CD4-positive, CD25-positive, alpha-beta regulatory T cell (primary cell): ENCODE data around the gene NT5C3B. TPM values are rescaled to one million over a fixed set of nuclear protein-coding genes. Genes with fewer than 3 reads are reported as not detected.
A peak's percentile ranks its signal among the peaks of the same experiment; 100 is the strongest.
"Not testable (repeated sequence)": the region's sequence is repeated elsewhere in the genome, so short reads cannot be mapped to it uniquely, and the experiment has no call there.

Source experiments
- ATAC-seq, 2 donors: fragments of 150-1000 bp; cut with Tn5 transposase; one replicate each; pipeline ENCODE4 v1.10.0; 2021; ENCODE audit warnings: low read depth in 2 of 2, moderate number of reproducible peaks in 2 of 2, moderate library complexity in 1 of 2
- DNase-seq, 3 donors: peaks; one replicate each; pipeline versions ENCODE4 v3.0.0 to v3.0.0-alpha.2; 2012 to 2022; ENCODE audit warnings: mixed read lengths in 1 of 3
- H3K27ac ChIP-seq: one replicate; pipeline ENCODE4 v1.7.0; 2013; ENCODE audit warnings: mild to moderate bottlenecking, low read length; ENCODE audit not compliant: insufficient read depth, poor library complexity, severe bottlenecking
- H3K27me3 ChIP-seq: one replicate; pipeline ENCODE4 v1.7.0; 2013; ENCODE audit warnings: low read length; ENCODE audit not compliant: control insufficient read depth, insufficient read depth
- H3K36me3 ChIP-seq: one replicate; pipeline ENCODE4 v1.7.0; 2013; ENCODE audit warnings: mild to moderate bottlenecking, low read length, moderate library complexity; ENCODE audit not compliant: control insufficient read depth, insufficient read depth
- H3K4me1 ChIP-seq: 2 replicates; pipeline ENCODE4 v1.7.0; 2013; ENCODE audit warnings: mild to moderate bottlenecking, low read length; ENCODE audit not compliant: insufficient read depth, control insufficient read depth, poor library complexity, severe bottlenecking
- H3K4me3 ChIP-seq: one replicate; pipeline ENCODE4 v1.7.0; 2013; ENCODE audit warnings: low read depth, mild to moderate bottlenecking, low read length, moderate library complexity
- H3K9me3 ChIP-seq, 2 experiments: 1 replicate in 1 of 2; 2 replicates in 1 of 2; pipeline ENCODE4 v1.7.0; 2013; ENCODE audit warnings: low read length in 2 of 2, mild to moderate bottlenecking in 1 of 2, moderate library complexity in 1 of 2; ENCODE audit not compliant: control insufficient read depth in 2 of 2
- H3K27ac Mint-ChIP-seq, 3 donors: one replicate each; pipeline ENCODE4 v1.8.0; 2020 to 2022; ENCODE audit warnings: mild to moderate bottlenecking in 3 of 3, mixed read lengths in 3 of 3, moderate library complexity in 2 of 3
- H3K27me3 Mint-ChIP-seq: one replicate; pipeline ENCODE4 v1.8.0; 2022; ENCODE audit warnings: mild to moderate bottlenecking, mixed read lengths
- H3K36me3 Mint-ChIP-seq: one replicate; pipeline ENCODE4 v1.8.0; 2020; ENCODE audit warnings: mixed read lengths
- H3K4me1 Mint-ChIP-seq, 4 donors: one replicate each; pipeline ENCODE4 v1.8.0; 2020 to 2022; ENCODE audit warnings: mixed read lengths in 4 of 4, mild to moderate bottlenecking in 1 of 4
- H3K4me3 Mint-ChIP-seq, 4 donors: one replicate each; pipeline ENCODE4 v1.8.0; 2020 to 2022; ENCODE audit warnings: mild to moderate bottlenecking in 4 of 4, mixed read lengths in 4 of 4, moderate library complexity in 3 of 4
- H3K9me3 Mint-ChIP-seq, 7 donors: one replicate each; pipeline ENCODE4 v1.8.0; 2020 to 2022; ENCODE audit warnings: mixed read lengths in 7 of 7, mild to moderate bottlenecking in 3 of 7, moderate library complexity in 2 of 7
- polyA plus RNA-seq, 4 donors: library from polyadenylated mRNA; unstranded; fragments of 300-500 nt; fragmentation: Illumina TruSeq; gene quantifications; one replicate each; pipeline ENCODE4 v1.2.3, GENCODE V29; 2021
- total RNA-seq: library from RNA; stranded (reverse); gene quantifications from one replicate; pipeline ENCODE4 v1.2.3, GENCODE V29; 2022

Gene NT5C3B
- total and polyA plus RNA-seq, 5 donors from 2014 or later = 15.5 to 37.7 (median 17.9) TPM

- Mint-ChIP-seq H3K36me3 (no peaks in the 10 kb centered on the region), H3K27me3 (no peaks in the 10 kb centered on the region), H3K27ac (no peak overlapping the region), H3K9me3 (no peaks in the 10 kb centered on the region), H3K4me3 (no peak overlapping the region), H3K4me1 (peaks cover 13 to 43% (median 28%) of the 10 kb centered on the region in 4 donors)
- H3K4me1 ChIP-seq = peaks cover 42% of the 10 kb centered on the region
- H3K9me3 ChIP-seq = no peaks in the 10 kb centered on the region
- DNase-seq = peak in 2 of 3 donors; percentile 30 to 72
- peaks cover 14% of the 10 kb centered on the region for H3K36me3 ChIP-seq
- no peaks in the 10 kb centered on the region for H3K27me3 ChIP-seq
- peak; percentile 32 to 35 for ATAC-seq
- H3K27ac ChIP-seq = no peak overlapping the region
- H3K4me3 ChIP-seq = peak overlapping the region; percentile 94
These were observed 27.2 kb upstream of the NT5C3B start for GRCh38 chr17:41863074-41863848.

- DNase-seq = no peak
- Mint-ChIP-seq H3K27ac (peak overlapping the region in 2 of 3 donors; percentile 44 to 60), H3K4me3 (peak overlapping the region in 3 of 4 donors; percentile 41 to 78 (median 68)), H3K27me3 (no peaks in the 10 kb centered on the region), H3K9me3 (no peaks in the 10 kb centered on the region), H3K4me1 (peaks cover 13 to 51% (median 28%) of the 10 kb centered on the region in 4 donors), H3K36me3 (no peaks in the 10 kb centered on the region)
- H3K4me3 ChIP-seq = no peak overlapping the region
- no peaks in the 10 kb centered on the region for H3K27me3 ChIP-seq
- no peak for ATAC-seq
- no peaks in the 10 kb centered on the region for H3K36me3 ChIP-seq
- peaks cover 37% of the 10 kb centered on the region for H3K4me1 ChIP-seq
- H3K9me3 ChIP-seq = no peaks in the 10 kb centered on the region
- no peak overlapping the region for H3K27ac ChIP-seq
These were observed 24.4 kb upstream of the NT5C3B start for GRCh38 chr17:41860254-41860931.

- Mint-ChIP-seq H3K4me1 (peaks cover 33 to 60% (median 42%) of the 10 kb centered on the region in 4 donors), H3K36me3 (peaks cover 25% of the 10 kb centered on the region)
- not testable (repeated sequence) for H3K4me3 Mint-ChIP-seq, ATAC-seq, H3K9me3 ChIP-seq, DNase-seq, H3K4me1 ChIP-seq, H3K27ac ChIP-seq, H3K27me3 Mint-ChIP-seq, H3K27me3 ChIP-seq, H3K9me3 Mint-ChIP-seq, H3K4me3 ChIP-seq, H3K27ac Mint-ChIP-seq
- H3K36me3 ChIP-seq = peaks cover 40% of the 10 kb centered on the region
These were observed 15.3 kb upstream of the NT5C3B start for GRCh38 chr17:41851382-41851781.

- Histone ChIP-seq H3K4me3 (no peak overlapping the region), H3K4me1 (peaks cover 6% of the 10 kb centered on the region), H3K27ac (no peak overlapping the region), H3K9me3 (no peaks in the 10 kb centered on the region), H3K36me3 (peaks cover 31% of the 10 kb centered on the region), H3K27me3 (no peaks in the 10 kb centered on the region)
- ATAC-seq (no peak), DNase-seq (no peak)
- Mint-ChIP-seq H3K4me3 (peak overlapping the region in 1 of 4 donors; percentile 10), H3K27ac (no peak overlapping the region), H3K9me3 (no peaks in the 10 kb centered on the region), H3K4me1 (peaks cover 28 to 50% (median 35%) of the 10 kb centered on the region in 4 donors), H3K27me3 (no peaks in the 10 kb centered on the region), H3K36me3 (peaks cover 26% of the 10 kb centered on the region)
These were observed 13.4 kb upstream of the NT5C3B start for GRCh38 chr17:41849251-41849990.

GRCh38 chr17:41848788-41849187 lies 12.8 kb upstream of the NT5C3B start:
- ATAC-seq = no peak
- peaks cover 21% of the 10 kb centered on the region for H3K36me3 Mint-ChIP-seq

GRCh38 chr17:41844971-41845370 lies 8.9 kb upstream of the NT5C3B start:
- Histone ChIP-seq H3K27me3 (no peaks in the 10 kb centered on the region), H3K27ac (no peak overlapping the region), H3K9me3 (no peaks in the 10 kb centered on the region), H3K4me3 (no peak overlapping the region), H3K36me3 (peaks cover 4% of the 10 kb centered on the region), H3K4me1 (no peaks in the 10 kb centered on the region)
- Mint-ChIP-seq H3K4me1 (peaks cover 5 to 17% (median 9%) of the 10 kb centered on the region in 4 donors), H3K36me3 (peaks cover 6% of the 10 kb centered on the region), H3K9me3 (no peaks in the 10 kb centered on the region), H3K27ac (no peak overlapping the region), H3K27me3 (no peaks in the 10 kb centered on the region), H3K4me3 (no peak overlapping the region)
- DNase-seq = no peak
- ATAC-seq = no peak

More at GRCh38 chr17:41848788-41849187, 12.8 kb upstream of the NT5C3B start:
- Mint-ChIP-seq H3K27ac (no peak overlapping the region), H3K4me1 (peaks cover 27 to 43% (median 32%) of the 10 kb centered on the region in 4 donors), H3K27me3 (no peaks in the 10 kb centered on the region), H3K4me3 (no peak overlapping the region), H3K9me3 (no peaks in the 10 kb centered on the region)
- Histone ChIP-seq H3K9me3 (no peaks in the 10 kb centered on the region), H3K4me3 (no peak overlapping the region), H3K27me3 (no peaks in the 10 kb centered on the region), H3K27ac (no peak overlapping the region), H3K36me3 (peaks cover 25% of the 10 kb centered on the region), H3K4me1 (peaks cover 6% of the 10 kb centered on the region)
- DNase-seq = no peak

GRCh38 chr17:41840781-41841180 lies 4.7 kb upstream of the NT5C3B start:
- not testable (repeated sequence) for H3K4me3 Mint-ChIP-seq, H3K4me1 Mint-ChIP-seq, H3K36me3 Mint-ChIP-seq, H3K9me3 ChIP-seq, H3K27me3 Mint-ChIP-seq, ATAC-seq, DNase-seq, H3K27ac ChIP-seq, H3K4me3 ChIP-seq, H3K36me3 ChIP-seq, H3K27me3 ChIP-seq, H3K27ac Mint-ChIP-seq, H3K9me3 Mint-ChIP-seq, H3K4me1 ChIP-seq
